H1 (cell line): ENCODE data around the gene CFAP161. TPM values are rescaled to one million over a fixed set of nuclear protein-coding genes. Genes with fewer than 3 reads are reported as not detected.

Experiments
- CTCF ChIA-PET: fragments of 300-600 bp; sonication (Branson Sonifier 250); formaldehyde crosslinking; loops from one replicate; lab custom pipeline; 2021; ENCODE audit not compliant: partially characterized antibody; lab: Charles Lee
- POLR2A ChIA-PET: fragments of 300-600 bp; sonication (Branson Sonifier 250); formaldehyde crosslinking; loops from one replicate; lab custom pipeline; 2021; ENCODE audit warnings: inconsistent platforms; ENCODE audit not compliant: partially characterized antibody; lab: Charles Lee
- DNase-seq, 2 experiments: peaks; one replicate each; pipeline versions ENCODE4 v3.0.0 to v3.0.0-alpha.2; 2010 to 2022; ENCODE audit warnings: low spot score in 2 of 2, low read depth in 1 of 2, mixed read lengths in 1 of 2
- FAIRE-seq: peaks from 2 replicates; lab custom pipeline; 2011; peaks lifted over from hg19 to GRCh38; lab: Jason Lieb, UNC
- H2AFZ ChIP-seq: 2 replicates; pipeline ENCODE4 v1.8.1; 2012; ENCODE audit warnings: low read length, inconsistent platforms
- H2AK5ac ChIP-seq: 2 replicates; pipeline ENCODE4 v1.6.1; 2013; ENCODE audit warnings: low read depth, low read length
- H2BK120ac ChIP-seq: replicated peaks from 2 replicates; pipeline ENCODE3; 2013; ENCODE audit warnings: low read depth, low read length, inconsistent platforms
- H2BK12ac ChIP-seq: 2 replicates; pipeline ENCODE4 v1.6.1; 2013; ENCODE audit warnings: low read depth, low read length
- H2BK15ac ChIP-seq: 2 replicates; pipeline ENCODE4 v1.6.1; 2013; ENCODE audit warnings: low read length
- H2BK20ac ChIP-seq: 2 replicates; pipeline ENCODE4 v1.6.1; 2013; ENCODE audit warnings: low read length
- H2BK5ac ChIP-seq: 2 replicates; pipeline ENCODE4 v1.6.1; 2013; ENCODE audit warnings: low read depth, low read length
- H3K14ac ChIP-seq: 2 replicates; pipeline ENCODE4 v1.6.1; 2013; ENCODE audit warnings: inconsistent platforms; ENCODE audit not compliant: insufficient read length
- H3K18ac ChIP-seq: 2 replicates; pipeline ENCODE4 v1.6.1; 2013; ENCODE audit warnings: low read length; ENCODE audit errors: extremely low read depth
- H3K23ac ChIP-seq: 2 replicates; pipeline ENCODE4 v1.6.1; 2013; ENCODE audit warnings: inconsistent platforms; ENCODE audit not compliant: insufficient read length
- H3K23me2 ChIP-seq: 2 replicates; pipeline ENCODE4 v1.6.1; 2013; ENCODE audit warnings: low read depth, low read length
- H3K27ac ChIP-seq: 2 replicates; pipeline ENCODE4 v1.6.1; 2011; ENCODE audit warnings: low read depth, low read length, inconsistent platforms
- H3K27me3 ChIP-seq, 4 experiments: replicated peaks in 1 of 4; 1 replicate in 1 of 4; 2 replicates in 3 of 4; pipeline versions ENCODE4 v1.6.1 to v1.8.1; 2011 to 2013; ENCODE audit warnings: low read length in 3 of 4, mild to moderate bottlenecking in 3 of 4, inconsistent platforms in 2 of 4, mixed read lengths in 2 of 4, moderate library complexity in 1 of 4; ENCODE audit not compliant: control insufficient read depth in 3 of 4, insufficient read depth in 3 of 4; ENCODE audit errors: extremely low read depth in 1 of 4
- H3K36me3 ChIP-seq, 4 experiments: 2 replicates each; pipeline versions ENCODE4 v1.6.1 to v1.8.1; 2011 to 2013; ENCODE audit warnings: mild to moderate bottlenecking in 4 of 4, low read length in 3 of 4, moderate library complexity in 2 of 4, control low read depth in 1 of 4, inconsistent platforms in 1 of 4; ENCODE audit not compliant: insufficient read depth in 4 of 4, control insufficient read depth in 2 of 4
- H3K4ac ChIP-seq: replicated peaks from 2 replicates; pipeline ENCODE3; 2013; ENCODE audit warnings: low read length, low read depth, mixed read lengths, inconsistent platforms; ENCODE audit not compliant: insufficient read length
- H3K4me1 ChIP-seq, 4 experiments: replicated peaks in 1 of 4; 1 replicate in 1 of 4; 2 replicates in 3 of 4; pipeline versions ENCODE4 v1.6.1 to v1.8.1; 2011 to 2013; ENCODE audit warnings: low read length in 3 of 4, inconsistent platforms in 2 of 4, mixed read lengths in 1 of 4; ENCODE audit not compliant: insufficient read depth in 4 of 4, control insufficient read depth in 3 of 4
- H3K4me2 ChIP-seq, 2 experiments: 2 replicates each; pipeline versions ENCODE4 v1.6.1 to v1.8.1; 2011 to 2013; ENCODE audit warnings: low read depth in 2 of 2, low read length in 2 of 2, control low read depth in 1 of 2, inconsistent platforms in 1 of 2, mild to moderate bottlenecking in 1 of 2; ENCODE audit not compliant: insufficient read depth in 1 of 2
- H3K4me3 ChIP-seq, 4 experiments: fragments of 200-600, 300-600 bp in 1 of 4; sonication (generic), shearing (Covaris generic), sonication (Bioruptor Twin) in 1 of 4; 2 replicates each; pipeline versions ENCODE4 v1.5.1 to v1.8.1; 2011 to 2016; ENCODE audit warnings: low read length in 4 of 4, low read depth in 3 of 4, control low read depth in 2 of 4, inconsistent platforms in 2 of 4, mild to moderate bottlenecking in 2 of 4, mixed read lengths in 1 of 4, moderate library complexity in 1 of 4; ENCODE audit not compliant: insufficient read depth in 2 of 4; ENCODE audit errors: extremely low read depth in 1 of 4
- H3K56ac ChIP-seq: replicated peaks from 2 replicates; pipeline ENCODE3; 2013; ENCODE audit warnings: low read depth, mild to moderate bottlenecking, mixed read lengths, low read length, inconsistent platforms; ENCODE audit not compliant: insufficient read length
- H3K79me1 ChIP-seq: 2 replicates; pipeline ENCODE4 v1.6.1; 2013; ENCODE audit warnings: low read depth, low read length, control low read depth
- H3K79me2 ChIP-seq, 2 experiments: 2 replicates each; pipeline versions ENCODE4 v1.6.1 to v1.8.1; 2012 to 2013; ENCODE audit warnings: low read length in 2 of 2, mild to moderate bottlenecking in 2 of 2, inconsistent platforms in 1 of 2; ENCODE audit not compliant: insufficient read depth in 2 of 2, control insufficient read depth in 1 of 2
- H3K9ac ChIP-seq, 4 experiments: replicated peaks in 1 of 4; 1 replicate in 1 of 4; 2 replicates in 3 of 4; pipeline versions ENCODE4 v1.6.1 to v1.8.1; 2011 to 2013; ENCODE audit warnings: low read depth in 3 of 4, low read length in 3 of 4, control low read depth in 2 of 4, mild to moderate bottlenecking in 2 of 4, moderate library complexity in 2 of 4, inconsistent platforms in 1 of 4; ENCODE audit errors: extremely low read depth in 1 of 4
- H3K9me3 ChIP-seq, 2 experiments: 2 replicates each; pipeline versions ENCODE4 v1.6.1 to v1.8.1; 2012 to 2013; ENCODE audit warnings: mild to moderate bottlenecking in 2 of 2, moderate library complexity in 2 of 2, control low read depth in 1 of 2, inconsistent platforms in 1 of 2, low read depth in 1 of 2, low read length in 1 of 2, mixed read lengths in 1 of 2; ENCODE audit not compliant: insufficient read depth in 2 of 2
- H4K20me1 ChIP-seq, 2 experiments: replicated peaks in 1 of 2; 2 replicates each; pipeline versions ENCODE3 to v1.8.1; 2011 to 2013; ENCODE audit warnings: inconsistent platforms in 2 of 2, low read length in 2 of 2, mild to moderate bottlenecking in 1 of 2; ENCODE audit not compliant: insufficient read depth in 2 of 2, control insufficient read depth in 1 of 2
- H4K5ac ChIP-seq: 2 replicates; pipeline ENCODE4 v1.6.1; 2013; ENCODE audit warnings: low read length, low read depth, mixed read lengths, inconsistent platforms; ENCODE audit not compliant: insufficient read length
- H4K8ac ChIP-seq: 2 replicates; pipeline ENCODE4 v1.8.0; 2013; ENCODE audit warnings: mild to moderate bottlenecking, moderate library complexity, low read length, inconsistent platforms; ENCODE audit not compliant: insufficient read depth; ENCODE audit errors: extremely low read depth
- H4K91ac ChIP-seq: replicated peaks from 2 replicates; pipeline ENCODE3; 2013; ENCODE audit warnings: low read length, mixed read lengths, inconsistent platforms; ENCODE audit not compliant: insufficient read length
- BACH1 ChIP-seq: IDR thresholded peaks from 2 replicates; pipeline ENCODE4 v1.6.1; 2012; ENCODE audit warnings: low read length, improper control_type of control experiment
- CHD1 ChIP-seq: IDR thresholded peaks from 2 replicates; pipeline ENCODE4 v1.6.1; 2012; ENCODE audit warnings: low read depth, low read length, improper control_type of control experiment
- WGBS, 2 experiments: shearing (Covaris generic) in 1 of 2; methylation state at CpG; one replicate each; pipeline versions ENCODE4 v1.1.6 to v1.1.7; 2013 to 2015; ENCODE audit warnings: low lambda C conversion rate in 2 of 2, mixed read lengths in 2 of 2, inconsistent platforms in 1 of 2, low coverage in 1 of 2, missing lambda C conversion rate in 1 of 2; ENCODE audit not compliant: insufficient replicate concordance in 2 of 2, insufficient coverage in 1 of 2, insufficient read length in 1 of 2; ENCODE audit errors: extremely low coverage in 1 of 2, missing lambda C conversion rate in 1 of 2; 5-methylcytosine and 5-hydroxymethylcytosine counted together
- polyA plus RNA-seq, 7 experiments: library from polyadenylated mRNA; depleted of rRNA in 3 of 7; stranded (reverse) in 5 of 7; unstranded in 2 of 7; fragments of >200 nt in 5 of 7; fragments of 200-250 nt in 2 of 7; gene quantifications; 1 replicate in 5 of 7; 2 replicates in 1 of 7; 4 replicates in 1 of 7; pipeline versions ENCODE4 v1.2.1 to v1.2.3, GENCODE V29; 2011 to 2013; ENCODE audit warnings: missing spikeins in 2 of 7, mixed read lengths in 2 of 7
- total RNA-seq: library from RNA; stranded (reverse); fragmentation: NEBNext Ultra II Directional; extraction: Animal tissue kit (Norgen Biotek cat#: 25700); gene quantifications from 2 replicates; pipeline ENCODE4 v1.2.1, GENCODE V29; 2021

The CFAP161 gene
- total and polyA plus RNA-seq, 2 of the 8 experiments (the other 6 are each of a cell fraction or from before 2014, with no cell fraction given) = 0.05 TPM; not detected in 1

DNA sequence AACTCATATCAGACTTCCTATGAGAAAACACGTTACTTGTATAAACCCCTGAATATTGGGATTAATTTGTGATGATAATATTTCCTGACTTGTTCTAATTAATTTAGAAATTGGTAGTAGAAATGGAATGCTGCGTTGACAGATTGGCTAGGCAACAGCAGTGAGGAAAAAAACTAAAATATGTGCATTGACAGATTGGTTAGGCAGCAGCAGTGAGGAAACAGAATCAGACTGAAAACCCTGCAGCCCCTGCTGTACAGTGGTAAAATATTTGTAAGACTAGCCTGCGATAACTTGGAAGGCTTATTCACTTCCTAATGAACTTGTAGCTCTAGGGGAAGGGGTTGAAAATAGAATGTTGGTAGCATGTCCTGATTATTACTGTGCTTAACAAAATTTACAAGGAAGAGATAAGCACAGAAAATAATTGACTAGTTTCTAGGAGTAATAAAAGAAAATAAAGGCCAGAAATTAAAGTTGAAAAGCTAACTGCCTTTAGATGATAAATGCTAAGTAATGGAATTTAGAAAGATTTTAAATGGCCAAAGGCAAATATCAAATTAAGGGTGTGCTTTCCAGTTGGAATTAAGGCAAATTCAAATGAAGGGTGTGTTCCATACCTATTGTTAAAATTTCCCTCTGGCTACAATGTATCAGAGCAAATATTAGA is 32.7 kb downstream of the CFAP161 start:
- CTCF ChIA-PET = interaction anchor here (0.6 to 3.5 kb wide), 7 partner anchors 8 to 100 kb away, joined by 3 to 25 read pairs (median 5); no protein-coding TSS in a partner anchor
- H2AFZ ChIP-seq = no peak overlapping the region
- no peak overlapping the region for H2BK12ac ChIP-seq
- H2BK15ac ChIP-seq = no peak overlapping the region
- H2BK20ac ChIP-seq = no peak overlapping the region
- H3K23me2 ChIP-seq = no peaks in the 10 kb centered on the region
- no peak overlapping the region for H4K91ac ChIP-seq
- H3K9ac ChIP-seq = no peak overlapping the region
- H3K27me3 ChIP-seq = no peaks in the 10 kb centered on the region
- TF ChIP-seq BACH1 (no peak), CHD1 (no peak)
- TF ChIP-seq, all 59 proteins: peak for 0
- WGBS, 2 experiments = 80% methylated on average over 3 of the region's 3 CpGs; no CpG with 5 or more reads in 1 of the 2 experiments
- Histone ChIP-seq H3K4me3 (no peak overlapping the region), H3K27ac (no peak overlapping the region), H4K8ac (no peak overlapping the region), H3K9me3 (no peaks in the 10 kb centered on the region), H3K23ac (no peak overlapping the region), H3K14ac (no peak overlapping the region), H4K5ac (no peak overlapping the region), H2BK5ac (no peak overlapping the region), H3K4me2 (no peak overlapping the region), H3K56ac (no peak overlapping the region), H3K79me1 (no peaks in the 10 kb centered on the region), H2AK5ac (no peak overlapping the region), H4K20me1 (no peaks in the 10 kb centered on the region), H2BK120ac (no peak overlapping the region), H3K36me3 (no peaks in the 10 kb centered on the region), H3K18ac (no peak overlapping the region), H3K4me1 (no peaks in the 10 kb centered on the region), H3K79me2 (no peaks in the 10 kb centered on the region), H3K4ac (no peak overlapping the region)
- POLR2A ChIA-PET = no interaction called here
- DNase-seq (no peak), FAIRE-seq (no peak)
